Liver (tissue), 3 donors: Measurements from ENCODE around the gene MGAT1.

ENCODE experiments used
- ATF3 ChIP-seq: IDR thresholded peaks from 2 replicates; pipeline ENCODE4 v1.6.1; 2016; ENCODE audit warnings: antibody characterized with exemption
- CTCF ChIP-seq: fragments of 150-350 bp; IDR thresholded peaks from 2 replicates; pipeline ENCODE4 v1.5.1; 2017; ENCODE audit warnings: improper control_type of control experiment, low read depth, low read length; ENCODE audit not compliant: missing input control
- EGR1 ChIP-seq, 2 donors: IDR thresholded peaks; 2 replicates each; pipeline ENCODE4 v1.6.1; 2016 to 2018; ENCODE audit warnings: antibody characterized with exemption in 2 of 2, low read depth in 2 of 2
- FOXA1 ChIP-seq: IDR thresholded peaks from 2 replicates; pipeline ENCODE4 v1.6.1; 2016; ENCODE audit warnings: antibody characterized with exemption
- GABPA ChIP-seq, 2 donors: IDR thresholded peaks in 1 of 2; conservative IDR thresholded peaks in 1 of 2; 2 replicates each; pipeline ENCODE4 v1.6.1; 2016; ENCODE audit warnings: antibody characterized with exemption in 2 of 2, mild to moderate bottlenecking in 1 of 2, moderate library complexity in 1 of 2
- JUND ChIP-seq, 2 donors: IDR thresholded peaks; 2 replicates each; pipeline ENCODE4 v1.6.1; 2016; ENCODE audit warnings: antibody characterized with exemption in 2 of 2
- MAX ChIP-seq: IDR thresholded peaks from 2 replicates; pipeline ENCODE4 v1.6.1; 2016; ENCODE audit warnings: antibody characterized with exemption
- RAD21 ChIP-seq, 2 donors: IDR thresholded peaks; 2 replicates each; pipeline ENCODE4 v1.6.1; 2016; ENCODE audit warnings: antibody characterized with exemption in 2 of 2, mild to moderate bottlenecking in 2 of 2
- REST ChIP-seq: IDR thresholded peaks from 2 replicates; pipeline ENCODE4 v1.6.1; 2016; ENCODE audit warnings: antibody characterized with exemption, mild to moderate bottlenecking
- RXRA ChIP-seq, 2 donors: IDR thresholded peaks; 2 replicates each; pipeline ENCODE4 v1.6.1; 2017 to 2018; ENCODE audit warnings: antibody characterized with exemption in 2 of 2, mild to moderate bottlenecking in 1 of 2
- SP1 ChIP-seq: IDR thresholded peaks from 2 replicates; pipeline ENCODE4 v1.6.1; 2018; ENCODE audit warnings: antibody characterized with exemption, mild to moderate bottlenecking
- TAF1 ChIP-seq: conservative IDR thresholded peaks from 2 replicates; pipeline ENCODE4 v1.6.1; 2016; ENCODE audit warnings: antibody characterized with exemption, mild to moderate bottlenecking
- YY1 ChIP-seq: IDR thresholded peaks from 2 replicates; pipeline ENCODE4 v1.6.1; 2016; ENCODE audit warnings: antibody characterized with exemption, mild to moderate bottlenecking
- donor health status: healthy.
- donor health status: healthy.

- no peak for TF ChIP-seq ATF3
- TF ChIP-seq GABPA (IDR thresholded peaks at IDR 0.05 in 1 of 2, conservative IDR thresholded peaks at IDR 0.05 in 1 of 2), result no peak
- no peak for TF ChIP-seq CTCF
- no peak for TF ChIP-seq YY1
- no peak for TF ChIP-seq MAX
- TF ChIP-seq REST, result no peak
- no peak for TF ChIP-seq RAD21 (IDR thresholded peaks at IDR 0.05)
- TF ChIP-seq TAF1, result no peak
- TF ChIP-seq FOXA1, result no peak
- TF ChIP-seq EGR1 (IDR thresholded peaks at IDR 0.05; ENCODE audit: low read depth in 2 of 2), result no peak
- TF ChIP-seq RXRA (IDR thresholded peaks at IDR 0.05), result no peak
- no peak for TF ChIP-seq SP1
- no peak for TF ChIP-seq JUND (IDR thresholded peaks at IDR 0.05)
Observed at GRCh38 chr5:180782748-180783147, 19.9 kb downstream of the MGAT1 start.
